ENCODE results near the gene HOXA5. TPM values are rescaled to one million over a fixed set of nuclear protein-coding genes. Genes with fewer than 3 reads are reported as not detected.

The HOXA5 gene
- total and polyA plus RNA-seq, 2 of the 8 experiments (the other 6 are each of a cell fraction or from before 2014, with no cell fraction given) = not detected

DNA sequence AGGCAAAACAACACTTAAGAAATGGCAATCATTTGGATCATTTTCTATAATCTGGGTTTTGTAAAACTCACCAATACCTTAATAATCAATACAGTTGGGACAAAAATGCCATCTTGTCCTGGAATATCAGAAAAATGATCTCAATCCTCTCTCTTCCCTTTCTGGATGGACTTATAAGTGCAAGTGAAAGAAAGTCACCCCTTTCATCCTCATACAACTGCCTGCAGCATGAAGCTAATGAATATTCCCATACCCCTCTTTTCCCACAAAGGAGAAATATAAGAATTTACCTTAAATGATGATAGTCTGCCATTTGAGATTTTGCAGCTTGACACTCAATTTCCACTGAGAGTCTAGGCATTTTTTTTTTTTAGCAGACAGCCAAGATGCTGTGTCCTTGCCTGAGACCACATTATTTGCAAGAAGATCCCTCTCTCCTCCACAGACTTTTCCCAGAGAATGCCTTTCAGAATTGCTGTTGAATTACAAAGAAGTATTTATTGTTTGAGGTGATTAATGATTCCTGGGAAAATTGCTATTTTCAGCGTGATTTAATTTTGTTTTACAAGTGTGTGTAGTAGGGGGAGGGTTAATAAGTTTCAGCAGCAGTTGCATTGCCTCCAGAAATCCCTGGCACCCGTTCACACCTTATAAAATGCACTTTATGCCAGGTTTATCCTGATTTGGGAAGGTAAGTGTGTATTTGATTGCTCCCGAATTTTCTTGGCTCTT, 16.7 kb downstream of the HOXA5 start (continued):
- no peak for TF ChIP-seq SP1 (IDR thresholded peaks at IDR 0.05; ENCODE audit: low read depth, low read length)
- TF ChIP-seq CHD2 (IDR thresholded peaks at IDR 0.05; ENCODE audit: low read length) = no peak
- TF ChIP-seq, protein P1, sequence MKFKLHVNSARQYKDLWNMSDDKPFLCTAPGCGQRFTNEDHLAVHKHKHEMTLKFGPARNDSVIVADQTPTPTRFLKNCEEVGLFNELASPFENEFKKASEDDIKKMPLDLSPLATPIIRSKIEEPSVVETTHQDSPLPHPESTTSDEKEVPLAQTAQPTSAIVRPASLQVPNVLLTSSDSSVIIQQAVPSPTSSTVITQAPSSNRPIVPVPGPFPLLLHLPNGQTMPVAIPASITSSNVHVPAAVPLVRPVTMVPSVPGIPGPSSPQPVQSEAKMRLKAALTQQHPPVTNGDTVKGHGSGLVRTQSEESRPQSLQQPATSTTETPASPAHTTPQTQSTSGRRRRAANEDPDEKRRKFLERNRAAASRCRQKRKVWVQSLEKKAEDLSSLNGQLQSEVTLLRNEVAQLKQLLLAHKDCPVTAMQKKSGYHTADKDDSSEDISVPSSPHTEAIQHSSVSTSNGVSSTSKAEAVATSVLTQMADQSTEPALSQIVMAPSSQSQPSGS (IDR thresholded peaks at IDR 0.05; ENCODE audit: low read length) = no peak
- TF ChIP-seq SRF (IDR thresholded peaks at IDR 0.05; ENCODE audit: low read depth, low read length) = no peak
- no peak for TF ChIP-seq EP300 (IDR thresholded peaks at IDR 0.05; ENCODE audit: borderline replicate concordance in 1 of 2, low read depth in 2 of 2, low read length in 2 of 2)
- TF ChIP-seq RNF2 (IDR thresholded peaks at IDR 0.05; ENCODE audit: borderline replicate concordance, low read depth, low read length, missing control alignments, poor library complexity, severe bottlenecking) = no peak
